ENCODE results near the gene EVPLL. TPM values are rescaled to one million over a fixed set of nuclear protein-coding genes. Genes with fewer than 3 reads are reported as not detected.
"Not testable (repeated sequence)": the region's sequence is repeated elsewhere in the genome, so short reads cannot be mapped to it uniquely, and the experiment has no call there.

EVPLL gene
- not detected for total RNA-seq

DNA sequence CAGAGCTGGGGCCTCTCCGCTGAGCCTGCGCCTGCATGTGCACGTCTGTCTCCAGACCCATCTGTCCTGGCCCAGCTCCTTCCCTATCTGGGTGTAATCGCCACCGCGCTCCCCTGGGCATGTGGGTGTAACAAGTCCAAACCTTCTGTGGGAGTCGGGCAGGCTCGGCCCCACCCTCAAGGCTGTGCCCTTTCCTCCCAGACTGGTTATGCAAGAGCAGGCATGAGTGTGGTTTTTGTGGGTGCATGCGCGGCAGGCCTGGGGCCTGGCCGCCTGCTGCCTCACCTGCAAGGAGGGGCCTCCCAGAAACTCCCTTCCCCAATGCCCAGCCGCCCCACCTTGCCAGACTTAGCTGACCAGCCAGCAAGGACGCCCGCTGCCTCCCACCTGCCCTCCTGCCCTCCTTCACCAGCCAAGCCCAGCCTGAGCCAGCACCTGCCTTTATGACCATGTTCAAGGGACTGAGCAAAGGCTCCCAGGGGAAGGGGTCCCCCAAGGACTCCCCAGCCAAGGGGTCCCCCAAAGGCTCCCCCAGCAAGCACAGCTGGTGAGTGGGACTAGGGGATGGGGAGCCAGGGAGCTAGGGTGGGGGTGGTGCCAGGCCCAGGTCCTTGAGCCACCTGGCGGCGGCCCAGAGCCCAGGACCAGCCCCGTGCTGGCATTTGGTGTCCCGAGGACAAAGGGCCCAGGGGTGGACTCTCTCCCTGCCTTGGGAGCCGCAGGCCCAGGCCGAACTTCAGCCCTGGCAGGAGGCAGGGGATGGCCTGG is at the start of gene EVPLL:
Gene EVPLL (plus strand): TSS at position 342 of the 768 bp plus-strand sequence. CDS start 3,160 bp downstream, outside the sequence.
- DNase-seq (ENCODE audit: low spot score) (no peak), ATAC-seq (peak; percentile 7 to 29)
- H3K4me3 Mint-ChIP-seq: no peak within 1 kb of the TSS
- H3K27me3 Mint-ChIP-seq: peaks cover 9% of the 10 kb centered on the region in 2 donors
- no peaks in the 10 kb centered on the region for H3K36me3 Mint-ChIP-seq
- no peak within 1 kb of the TSS for H3K27ac Mint-ChIP-seq
- peaks cover 0 to 9% of the 10 kb centered on the region in 2 donors for H3K4me1 Mint-ChIP-seq (ENCODE audit: low read depth in 2 of 2)
- H3K9me3 Mint-ChIP-seq: no peaks in the 10 kb centered on the region

DNA sequence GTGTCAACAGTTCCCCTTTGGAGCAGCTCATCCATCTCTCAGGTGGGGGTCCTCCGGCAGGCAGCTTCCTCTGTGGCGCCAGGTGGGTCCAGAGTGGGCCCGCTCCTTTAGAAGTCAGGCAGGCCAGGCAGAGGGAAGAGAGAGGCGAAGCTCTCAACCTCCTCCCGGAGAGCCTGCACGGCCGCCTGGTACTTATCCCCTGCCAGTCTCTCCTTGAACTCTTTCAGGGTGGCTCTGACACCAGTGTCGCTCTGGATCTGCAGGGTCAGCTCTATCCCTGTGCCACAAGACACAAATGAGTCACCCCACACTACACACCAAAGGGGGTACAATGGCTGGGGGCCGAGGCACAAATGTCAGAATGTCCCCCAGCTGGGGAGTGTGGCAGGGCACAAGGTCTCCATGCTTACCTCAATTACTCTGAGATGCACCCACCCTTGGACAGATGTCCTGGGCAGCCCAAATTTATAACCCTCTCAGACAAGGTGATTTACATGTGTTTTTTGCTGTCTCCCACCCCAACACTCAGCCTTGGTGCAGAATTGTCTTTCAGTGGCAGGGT is 48.9 kb upstream of the EVPLL start:
- Mint-ChIP-seq H3K4me3 (no peak overlapping the region), H3K4me1 (ENCODE audit: low read depth in 2 of 2) (peaks cover 11 to 12% of the 10 kb centered on the region in 2 donors), H3K27me3 (no peaks in the 10 kb centered on the region), H3K36me3 (no peaks in the 10 kb centered on the region), H3K27ac (no peak overlapping the region), H3K9me3 (no peaks in the 10 kb centered on the region)
- ATAC-seq: no peak
- no peak for DNase-seq (ENCODE audit: low spot score)

DNA sequence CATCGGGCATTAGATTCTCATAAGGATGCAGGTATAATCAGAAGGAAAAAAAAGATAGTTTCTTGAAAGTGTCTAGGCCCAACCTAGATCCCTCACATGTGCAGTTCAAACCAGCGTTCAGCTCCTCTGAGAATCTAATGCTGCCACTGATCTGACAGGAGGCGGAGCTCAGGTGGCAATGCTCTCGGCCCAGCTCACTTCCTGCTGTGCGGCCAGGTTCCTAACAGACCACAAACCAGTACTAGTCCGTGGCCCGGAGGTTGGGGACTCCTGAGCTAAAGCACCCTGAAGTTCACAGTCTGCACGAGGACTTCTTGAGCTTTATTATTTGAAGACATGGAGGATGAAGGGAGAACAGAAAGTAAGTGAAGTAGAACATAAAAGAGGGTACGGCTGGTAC is 45.7 kb upstream of the EVPLL start:
- Mint-ChIP-seq H3K36me3 (no peaks in the 10 kb centered on the region), H3K4me1 (ENCODE audit: low read depth in 2 of 2) (peaks cover 9 to 12% of the 10 kb centered on the region in 2 donors), H3K9me3 (no peaks in the 10 kb centered on the region), H3K27me3 (no peaks in the 10 kb centered on the region), H3K4me3 (no peak overlapping the region), H3K27ac (peak overlapping the region in 1 of 2 donors; percentile 71)
- no peak for ATAC-seq
- no peak for DNase-seq (ENCODE audit: low spot score)

DNA sequence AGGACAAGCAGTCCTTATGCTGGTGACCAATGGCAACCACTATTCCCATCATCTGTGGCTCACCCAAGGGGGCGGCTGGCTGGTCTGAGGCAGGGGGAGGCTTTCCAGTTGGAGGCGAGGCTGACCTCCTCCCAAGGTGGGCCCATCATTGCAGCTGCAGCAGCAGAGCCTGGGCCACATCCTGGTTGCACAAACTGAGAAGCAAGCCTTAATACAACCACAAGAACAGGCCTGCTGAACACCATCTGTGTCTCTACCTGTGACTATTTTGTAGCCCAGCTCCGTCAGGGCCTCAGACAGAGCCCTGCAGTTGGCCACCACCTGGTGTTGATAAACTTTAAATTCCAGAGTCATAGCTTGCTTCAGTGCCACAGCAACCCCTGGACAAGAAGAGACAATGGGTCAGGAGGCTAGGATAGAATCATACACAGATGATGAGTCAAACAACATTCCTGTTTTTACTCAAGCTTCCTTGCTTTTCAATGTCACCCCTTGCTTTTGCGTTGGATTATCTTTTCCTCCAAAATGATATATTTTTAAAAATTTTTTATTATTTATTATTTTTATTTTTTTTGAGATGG is 44.6 kb upstream of the EVPLL start:
- Mint-ChIP-seq H3K27ac (no peak overlapping the region), H3K36me3 (no peaks in the 10 kb centered on the region), H3K9me3 (no peaks in the 10 kb centered on the region), H3K4me1 (ENCODE audit: low read depth in 2 of 2) (peaks cover 9 to 12% of the 10 kb centered on the region in 2 donors), H3K4me3 (no peak overlapping the region), H3K27me3 (no peaks in the 10 kb centered on the region)
- DNase-seq (ENCODE audit: low spot score): no peak
- peak in 1 of 2 donors; percentile 50 for ATAC-seq

DNA sequence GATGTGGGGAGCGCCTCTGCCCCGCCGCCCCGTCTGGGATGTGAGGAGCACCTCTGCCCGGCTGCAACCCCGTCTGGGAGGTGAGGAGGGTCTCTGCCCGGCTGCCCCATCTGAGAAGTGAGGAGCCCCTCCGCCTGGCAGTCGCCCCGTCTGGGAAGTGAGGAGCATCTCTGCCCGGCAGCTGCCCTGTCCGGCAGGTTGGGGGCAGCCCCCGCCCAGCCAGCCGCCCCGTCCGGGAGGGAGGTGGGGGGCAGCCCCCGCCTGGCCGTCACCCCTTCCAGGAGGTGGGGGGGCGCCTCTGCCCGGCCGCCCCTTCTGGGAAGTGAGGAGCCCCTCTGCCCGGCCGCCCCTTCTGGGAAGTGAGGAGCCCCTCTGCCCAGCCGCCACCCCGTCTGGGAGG is 39.4 kb upstream of the EVPLL start:
- not testable (repeated sequence) for H3K4me1 Mint-ChIP-seq (ENCODE audit: low read depth in 2 of 2); ATAC-seq; H3K9me3 Mint-ChIP-seq; H3K36me3 Mint-ChIP-seq; H3K4me3 Mint-ChIP-seq; H3K27me3 Mint-ChIP-seq; DNase-seq (ENCODE audit: low spot score); H3K27ac Mint-ChIP-seq

DNA sequence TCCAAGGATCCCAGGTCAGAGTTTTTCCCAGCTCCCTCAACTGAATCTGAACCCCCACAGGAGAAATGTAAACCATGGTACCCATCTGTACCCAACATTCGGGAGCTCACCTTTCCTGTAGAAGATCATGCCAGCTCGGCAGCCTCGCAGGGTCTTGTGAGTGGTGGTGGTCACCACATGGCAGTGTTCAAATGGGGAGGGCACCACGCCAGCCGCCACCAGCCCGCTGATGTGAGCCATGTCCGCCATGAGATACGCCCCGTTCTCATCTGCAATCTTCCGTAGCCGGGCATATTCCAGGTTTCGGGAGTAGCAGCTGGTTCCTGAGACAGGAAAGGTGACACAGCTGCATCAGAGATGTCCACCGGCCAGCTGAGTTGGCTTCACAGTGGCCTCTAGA is 37.6 kb upstream of the EVPLL start:
- ATAC-seq: no peak
- H3K36me3 Mint-ChIP-seq: peaks cover 6% of the 10 kb centered on the region

DNA sequence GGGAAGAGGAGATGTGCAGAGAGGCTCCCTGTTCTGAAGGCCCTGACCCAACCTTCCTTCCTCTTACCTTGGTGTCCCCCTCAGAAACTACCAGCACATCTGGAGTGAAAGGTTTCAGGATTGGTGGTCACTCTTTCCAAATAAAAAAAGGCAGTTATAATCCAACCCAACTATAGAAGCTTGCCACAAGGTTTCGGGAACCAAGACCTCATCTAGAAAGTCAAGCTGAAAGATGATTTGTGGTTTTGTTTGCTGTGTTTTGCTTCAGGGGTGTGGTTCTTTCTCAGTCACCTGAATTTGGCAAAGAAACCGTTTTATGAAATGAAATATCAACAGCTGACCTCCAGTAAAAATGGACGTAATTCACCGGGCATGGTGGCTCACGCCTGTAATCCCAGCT is 33.6 kb upstream of the EVPLL start:
- DNase-seq (ENCODE audit: low spot score): no peak
- H3K4me1 Mint-ChIP-seq (ENCODE audit: low read depth in 2 of 2): no peaks in the 10 kb centered on the region
- no peak for ATAC-seq
- H3K4me3 Mint-ChIP-seq: no peak overlapping the region
- no peaks in the 10 kb centered on the region for H3K9me3 Mint-ChIP-seq
- H3K36me3 Mint-ChIP-seq: peaks cover 6% of the 10 kb centered on the region
- H3K27me3 Mint-ChIP-seq: no peaks in the 10 kb centered on the region
- no peak overlapping the region for H3K27ac Mint-ChIP-seq

More for the DNA sequence above, 37.6 kb upstream of the EVPLL start:
- Mint-ChIP-seq H3K4me1 (ENCODE audit: low read depth in 2 of 2) (no peaks in the 10 kb centered on the region), H3K4me3 (no peak overlapping the region), H3K9me3 (no peaks in the 10 kb centered on the region), H3K27ac (no peak overlapping the region), H3K27me3 (no peaks in the 10 kb centered on the region)
- DNase-seq (ENCODE audit: low spot score): no peak

DNA sequence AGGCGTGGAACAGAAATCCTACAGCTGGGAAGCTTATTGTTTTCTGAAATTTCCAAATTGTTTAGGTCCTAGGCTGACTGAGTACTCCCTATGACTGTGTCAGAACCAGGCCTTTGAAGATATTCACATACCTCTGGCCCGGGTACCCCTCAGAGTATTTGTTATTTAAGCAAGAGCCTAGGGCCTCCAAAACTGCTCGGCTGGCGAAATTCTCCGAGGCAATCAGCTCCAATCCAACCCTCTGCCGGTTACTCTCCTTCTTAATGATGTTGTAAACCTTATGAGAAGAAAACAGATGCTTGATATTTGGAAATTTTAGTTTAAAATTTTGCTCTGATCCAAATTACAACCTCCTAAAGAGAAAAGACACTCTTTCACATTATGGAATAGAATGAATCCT is 24.0 kb upstream of the EVPLL start:
- H3K4me1 Mint-ChIP-seq (ENCODE audit: low read depth in 2 of 2): no peaks in the 10 kb centered on the region
- no peak for DNase-seq (ENCODE audit: low spot score)
- no peaks in the 10 kb centered on the region for H3K27me3 Mint-ChIP-seq
- H3K36me3 Mint-ChIP-seq: no peaks in the 10 kb centered on the region
- H3K27ac Mint-ChIP-seq: no peak overlapping the region
- H3K4me3 Mint-ChIP-seq: no peak overlapping the region
- no peak for ATAC-seq
- no peaks in the 10 kb centered on the region for H3K9me3 Mint-ChIP-seq

DNA sequence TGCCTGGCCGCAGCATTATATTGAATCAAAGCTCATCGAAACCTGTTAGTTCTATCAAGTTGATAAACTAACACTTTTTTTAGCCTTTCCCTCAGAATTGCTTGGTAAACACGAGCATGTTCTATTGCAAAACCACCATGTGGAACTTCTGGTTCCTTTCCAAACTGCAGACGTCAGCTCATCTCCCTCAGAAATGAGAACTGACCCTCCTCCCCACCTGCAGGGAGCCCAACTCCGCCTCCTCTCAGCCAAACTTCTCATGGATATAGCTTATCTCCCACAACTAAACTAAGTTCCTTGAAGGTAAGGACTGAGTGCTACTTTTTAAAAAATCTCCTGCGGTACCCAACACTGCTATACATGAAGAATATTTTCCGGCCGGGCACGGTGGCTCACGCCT is 21.0 kb upstream of the EVPLL start:
- H3K27me3 Mint-ChIP-seq: no peaks in the 10 kb centered on the region
- peaks cover 0 to 5% of the 10 kb centered on the region in 2 donors for H3K4me1 Mint-ChIP-seq (ENCODE audit: low read depth in 2 of 2)
- no peak overlapping the region for H3K27ac Mint-ChIP-seq
- ATAC-seq: no peak
- DNase-seq (ENCODE audit: low spot score): no peak
- H3K36me3 Mint-ChIP-seq: no peaks in the 10 kb centered on the region
- H3K9me3 Mint-ChIP-seq: no peaks in the 10 kb centered on the region
- H3K4me3 Mint-ChIP-seq: no peak overlapping the region

DNA sequence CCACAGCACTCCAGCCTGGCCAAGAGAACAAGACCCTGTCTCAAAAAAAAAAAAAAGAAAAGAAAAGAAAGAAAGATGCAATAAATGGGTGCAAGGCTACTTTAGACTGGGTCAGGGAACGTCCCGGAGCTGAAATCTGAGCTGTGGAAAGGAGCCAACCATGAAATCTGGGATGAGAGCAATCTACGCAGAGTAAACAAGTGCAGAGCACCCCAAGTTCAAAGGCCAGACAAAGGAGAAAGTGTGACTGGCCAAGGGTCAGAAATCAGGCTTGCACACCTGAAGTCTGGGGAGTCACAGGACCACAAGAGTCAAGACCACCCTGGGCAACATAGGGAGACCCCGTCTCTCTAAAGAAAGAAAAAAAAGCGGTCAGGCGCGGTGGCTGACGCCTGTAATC is 17.1 kb upstream of the EVPLL start:
- Mint-ChIP-seq H3K4me1 (ENCODE audit: low read depth in 2 of 2) (peaks cover 9 to 18% of the 10 kb centered on the region in 2 donors), H3K9me3 (no peaks in the 10 kb centered on the region), H3K27ac (no peak overlapping the region), H3K4me3 (no peak overlapping the region), H3K36me3 (no peaks in the 10 kb centered on the region), H3K27me3 (no peaks in the 10 kb centered on the region)
- ATAC-seq (no peak), DNase-seq (ENCODE audit: low spot score) (no peak)

DNA sequence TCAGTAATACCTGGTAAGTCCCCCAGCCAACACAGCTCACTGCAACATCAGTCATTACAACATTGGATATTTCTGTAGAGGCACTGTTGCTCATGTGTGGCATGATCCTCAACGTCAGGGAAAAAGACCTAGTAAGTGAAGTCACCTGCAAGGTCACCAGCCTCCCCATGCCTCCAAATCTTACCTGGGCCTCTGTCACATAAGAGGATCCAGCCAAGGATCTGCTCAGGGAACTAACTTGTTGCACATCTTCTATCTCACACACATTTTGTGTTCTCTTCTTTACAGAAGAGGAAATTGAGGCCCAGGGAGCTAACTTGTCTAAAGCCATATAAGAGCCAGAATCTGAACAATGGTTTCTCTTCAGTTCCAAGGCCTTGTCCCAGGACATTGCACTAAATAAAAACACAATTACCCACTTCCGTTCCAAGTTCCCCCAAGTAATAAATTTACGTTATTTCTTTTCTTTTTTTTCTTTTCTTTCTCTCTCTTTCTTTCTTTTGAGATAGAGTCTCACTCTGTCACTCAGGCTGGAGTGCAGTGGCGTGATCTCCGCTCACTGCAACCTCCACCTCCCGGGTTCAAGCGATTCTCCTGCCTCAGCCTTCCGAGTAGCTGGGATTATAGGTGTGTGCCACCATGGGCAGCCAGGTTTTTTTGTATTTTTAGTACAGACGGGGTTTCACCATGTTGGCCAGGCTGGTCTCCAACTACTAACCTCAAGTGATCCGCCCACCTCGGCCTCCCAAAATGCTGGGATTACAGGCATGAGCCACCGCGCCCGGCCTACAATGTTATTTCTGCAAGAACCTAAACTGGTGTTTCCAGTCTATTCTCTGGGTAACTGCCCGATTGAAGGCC is 15.5 kb upstream of the EVPLL start:
- peak overlapping the region in 1 of 2 donors; percentile 84 for H3K27ac Mint-ChIP-seq
- H3K9me3 Mint-ChIP-seq: no peaks in the 10 kb centered on the region
- no peaks in the 10 kb centered on the region for H3K36me3 Mint-ChIP-seq
- H3K4me3 Mint-ChIP-seq: peak overlapping the region; percentile 84
- H3K27me3 Mint-ChIP-seq: no peaks in the 10 kb centered on the region
- DNase-seq (ENCODE audit: low spot score) (no peak), ATAC-seq (no peak)
- peaks cover 9 to 18% of the 10 kb centered on the region in 2 donors for H3K4me1 Mint-ChIP-seq (ENCODE audit: low read depth in 2 of 2)

DNA sequence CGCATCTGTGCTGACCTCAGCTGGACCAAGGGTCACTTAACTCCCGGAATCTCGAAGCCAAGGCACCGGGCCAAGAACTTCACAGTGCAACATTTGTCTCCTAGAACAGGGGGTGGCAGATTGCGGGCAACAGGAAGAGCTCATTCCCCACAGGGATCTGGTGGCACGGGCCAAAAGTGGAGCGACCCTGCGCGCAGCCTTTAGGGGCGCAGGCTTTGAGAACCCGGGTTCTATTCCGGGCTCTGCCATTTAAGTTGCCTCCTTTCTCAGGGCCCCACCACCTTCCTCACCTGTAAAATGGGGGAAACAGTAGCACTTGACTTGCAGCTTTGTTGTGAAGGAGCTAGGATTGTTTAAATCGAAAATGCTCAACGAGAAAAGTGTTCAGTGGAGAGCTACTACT is 14.9 kb upstream of the EVPLL start:
- Mint-ChIP-seq H3K4me1 (ENCODE audit: low read depth in 2 of 2) (peaks cover 9 to 18% of the 10 kb centered on the region in 2 donors), H3K27ac (peak overlapping the region in 1 of 2 donors; percentile 84), H3K27me3 (no peaks in the 10 kb centered on the region), H3K9me3 (no peaks in the 10 kb centered on the region), H3K4me3 (peak overlapping the region; percentile 84), H3K36me3 (no peaks in the 10 kb centered on the region)
- ATAC-seq: no peak
- DNase-seq (ENCODE audit: low spot score): no peak

DNA sequence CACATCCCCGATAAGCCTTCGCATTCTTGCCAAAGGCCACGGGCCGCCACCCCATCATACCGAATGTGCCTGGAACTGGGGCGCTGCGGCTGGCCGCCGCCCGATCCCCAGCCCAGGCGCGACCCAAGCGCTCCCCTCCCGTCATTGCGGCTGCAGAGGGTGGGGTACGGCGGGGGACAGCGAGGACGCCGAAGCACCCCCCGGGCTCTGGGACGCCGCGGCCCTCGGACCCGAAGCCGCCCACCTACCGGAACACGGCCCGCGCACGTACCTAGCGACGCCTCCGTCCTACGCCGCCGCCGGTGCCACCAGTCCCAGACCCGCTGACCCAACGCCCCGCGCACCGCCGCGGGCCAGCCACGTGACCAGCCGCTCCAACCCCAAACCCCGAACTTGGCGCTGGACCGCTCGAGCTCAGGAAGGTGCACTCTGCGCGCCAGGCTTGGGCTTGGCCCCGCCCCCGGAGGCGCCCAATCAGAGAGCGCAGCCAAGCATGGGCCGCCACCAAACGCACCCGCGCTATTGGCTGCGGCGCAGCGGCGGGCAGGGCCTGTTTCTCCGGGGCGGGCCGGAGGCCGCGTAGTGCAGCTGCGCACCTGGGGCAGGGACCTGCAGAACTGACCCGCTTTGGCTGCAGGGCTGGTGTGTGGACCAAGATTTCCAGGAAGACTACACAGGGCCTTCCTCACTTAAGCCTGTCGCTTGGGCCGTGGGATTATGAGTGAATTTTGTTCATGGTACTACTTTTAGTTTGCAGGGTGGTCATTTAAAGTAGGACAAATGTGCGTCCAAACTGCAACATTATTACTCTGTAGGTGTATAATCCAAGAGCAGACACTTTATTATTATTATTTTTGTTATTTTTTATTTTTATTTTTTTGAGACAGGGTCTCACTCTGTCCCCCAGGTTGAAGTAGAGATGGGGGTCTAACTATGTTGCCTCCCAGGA is 14.2 kb upstream of the EVPLL start, which contains the start of gene SHMT1:
Gene SHMT1 (minus strand): TSS at position 450 of the 949 bp plus-strand sequence. CDS start 7,569 bp downstream, outside the sequence.
- Mint-ChIP-seq H3K9me3 (no peaks in the 10 kb centered on the region), H3K27me3 (no peaks in the 10 kb centered on the region), H3K27ac (peak within 1 kb of the TSS; percentile 50 to 84), H3K4me1 (ENCODE audit: low read depth in 2 of 2) (peaks cover 9 to 18% of the 10 kb centered on the region in 2 donors), H3K36me3 (no peaks in the 10 kb centered on the region), H3K4me3 (peak within 1 kb of the TSS; percentile 84)
- ATAC-seq: peak; percentile 100
- peak; percentile 95 for DNase-seq (ENCODE audit: low spot score)
